GM19452 (cell line): Measurements from ENCODE around the gene PARP6.
"Not testable (repeated sequence)": the region's sequence is repeated elsewhere in the genome, so short reads cannot be mapped to it uniquely, and the experiment has no call there.

ENCODE experiments used
- ATAC-seq: cut with Tn5 transposase; IDR thresholded peaks from one replicate; pipeline ENCODE4 v1.9.1; 2021; ENCODE audit not compliant: unreplicated experiment

Gene PARP6

DNA sequence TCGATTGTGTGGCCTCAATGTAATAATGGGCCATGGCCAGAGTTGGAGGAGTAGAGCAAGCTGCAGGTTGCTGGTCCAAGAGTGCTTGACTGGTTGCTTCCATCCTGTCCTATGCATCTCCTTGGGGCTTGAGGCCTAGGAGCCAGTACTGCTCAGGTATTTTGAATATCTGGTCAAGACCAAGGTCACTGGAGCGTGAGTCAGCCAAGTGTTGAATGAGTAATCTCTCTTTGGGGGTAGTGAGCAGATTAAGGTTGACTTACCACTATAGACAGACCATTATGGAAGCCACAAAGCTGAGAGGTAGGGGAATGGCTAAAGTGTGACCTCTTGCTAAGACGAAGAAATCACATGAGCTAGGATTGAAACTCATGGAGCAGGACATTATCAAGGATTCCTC lies 9.4 kb upstream of the PARP6 start:
- no peak for ATAC-seq

DNA sequence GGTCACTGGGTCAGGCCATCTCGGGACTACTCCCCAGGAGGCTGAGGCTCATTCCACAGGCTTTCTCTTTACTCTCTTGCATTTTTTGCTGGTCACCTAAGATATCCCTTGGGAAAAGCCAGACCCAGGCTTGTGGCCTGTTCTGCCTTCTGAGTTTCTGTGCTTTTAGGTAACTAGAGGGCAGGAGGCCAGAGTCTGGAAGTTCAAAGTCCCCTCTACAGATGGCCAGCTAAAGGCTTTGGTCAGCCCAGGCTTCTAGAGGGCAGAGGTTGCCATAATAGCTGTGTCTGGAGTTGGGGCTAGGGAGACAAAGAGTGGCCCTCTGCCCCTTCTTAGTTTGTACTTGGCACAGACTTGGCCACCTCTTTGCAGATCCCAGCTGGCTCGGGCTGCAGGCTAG lies 8.4 kb upstream of the PARP6 start:
- no peak for ATAC-seq

DNA sequence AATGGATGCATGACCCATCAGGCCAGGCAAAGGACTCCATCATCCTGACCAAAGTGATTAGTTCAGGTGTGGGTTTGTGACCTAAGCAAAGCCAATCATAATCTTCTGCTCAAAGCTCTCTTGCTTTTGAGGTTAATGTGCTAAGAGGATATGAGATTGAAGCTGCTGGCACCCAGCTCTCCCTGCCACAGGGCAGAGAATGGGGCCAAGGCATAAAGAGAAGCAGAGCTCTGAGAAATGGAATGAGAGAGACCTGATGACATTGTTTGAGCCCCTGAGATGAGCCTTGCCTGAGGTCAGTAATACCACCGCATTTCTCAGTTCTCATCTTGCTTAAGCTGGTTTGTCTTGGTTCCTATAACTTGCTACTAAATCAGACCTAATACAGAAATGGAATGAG lies 6.4 kb upstream of the PARP6 start:
- ATAC-seq: no peak

DNA sequence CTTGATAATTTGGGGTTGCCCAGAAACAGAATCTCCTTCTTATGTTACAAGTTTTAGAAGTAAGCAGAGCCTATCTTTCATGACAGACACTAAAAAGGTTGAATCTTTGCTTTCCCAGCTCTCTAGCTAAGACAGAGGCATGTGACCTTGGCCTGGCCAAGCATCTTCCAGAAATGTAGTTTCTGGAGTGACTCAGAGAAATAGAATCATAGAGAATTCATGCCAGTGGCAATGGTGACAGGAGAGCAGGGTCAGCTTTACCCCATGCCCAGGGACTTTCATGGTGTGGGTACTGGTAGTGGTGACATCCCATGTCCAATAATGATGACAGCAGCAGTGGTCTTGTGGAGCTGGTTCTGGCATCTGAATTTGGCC lies 4.0 kb upstream of the PARP6 start:
- no peak for ATAC-seq

DNA sequence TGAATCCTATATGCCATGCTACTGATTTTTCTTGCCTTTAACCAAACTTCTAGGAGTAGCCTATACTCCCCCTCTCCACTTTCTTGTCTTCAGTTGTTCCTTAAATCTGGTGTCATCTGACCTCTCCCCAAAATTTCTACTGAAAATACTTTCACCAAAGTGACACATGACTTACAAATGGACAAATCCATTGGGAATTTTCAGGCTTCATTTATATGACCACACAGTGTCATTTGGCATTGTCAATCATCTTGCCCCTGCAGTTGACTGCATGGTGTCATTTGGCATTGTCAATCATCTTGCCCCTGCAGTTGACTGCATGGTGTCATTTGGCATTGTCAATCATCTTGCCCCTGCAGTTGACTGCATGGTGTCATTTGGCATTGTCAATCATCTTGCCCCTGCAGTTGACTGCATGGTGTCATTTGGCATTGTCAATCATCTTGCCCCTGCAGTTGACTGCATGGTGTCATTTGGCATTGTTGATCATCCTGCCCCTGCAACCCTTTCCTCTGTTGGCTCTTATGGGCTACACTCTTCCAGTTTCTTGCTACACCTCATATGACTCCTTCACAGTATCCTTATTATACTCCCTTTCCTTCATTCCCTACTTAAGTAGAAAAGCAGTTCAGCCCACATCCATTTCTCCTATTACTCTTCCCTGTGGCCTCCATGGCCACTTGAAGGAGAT lies 3.4 kb upstream of the PARP6 start:
- not testable (repeated sequence) for ATAC-seq

DNA sequence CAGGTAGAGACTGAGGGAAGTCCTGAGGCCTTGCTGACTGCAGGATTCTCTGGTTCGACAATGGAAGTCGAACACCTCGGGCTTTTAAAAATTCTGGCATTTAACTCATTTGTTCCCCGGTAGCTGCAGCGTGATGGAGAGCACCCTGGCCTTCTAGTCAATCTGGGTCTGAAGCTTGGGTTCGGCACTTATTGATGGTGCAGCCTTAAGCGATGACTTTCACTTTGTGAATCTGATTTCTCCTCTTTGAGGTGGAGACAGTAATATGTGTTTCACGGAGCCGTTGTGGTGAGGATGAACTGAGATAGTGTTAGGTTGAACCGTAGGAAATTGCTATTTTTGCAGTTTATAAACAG lies 621 bp upstream of the PARP6 start:
- ATAC-seq: no peak

GRCh38 chr15:72271895-72272212 lies 500 bp downstream of the PARP6 start:
- no peak for ATAC-seq

- ATAC-seq: no peak
Measured at GRCh38 chr15:72271221-72271620, 1.1 kb downstream of the PARP6 start.

- no peak for ATAC-seq
Measured at GRCh38 chr15:72269739-72270138, 2.6 kb downstream of the PARP6 start.

GRCh38 chr15:72265031-72265430 lies 7.3 kb downstream of the PARP6 start:
- no peak for ATAC-seq

- ATAC-seq: no peak
Measured at GRCh38 chr15:72252663-72253299, 19.6 kb downstream of the PARP6 start.

GRCh38 chr15:72249142-72249810 lies 23.1 kb downstream of the PARP6 start:
- no peak for ATAC-seq

DNA sequence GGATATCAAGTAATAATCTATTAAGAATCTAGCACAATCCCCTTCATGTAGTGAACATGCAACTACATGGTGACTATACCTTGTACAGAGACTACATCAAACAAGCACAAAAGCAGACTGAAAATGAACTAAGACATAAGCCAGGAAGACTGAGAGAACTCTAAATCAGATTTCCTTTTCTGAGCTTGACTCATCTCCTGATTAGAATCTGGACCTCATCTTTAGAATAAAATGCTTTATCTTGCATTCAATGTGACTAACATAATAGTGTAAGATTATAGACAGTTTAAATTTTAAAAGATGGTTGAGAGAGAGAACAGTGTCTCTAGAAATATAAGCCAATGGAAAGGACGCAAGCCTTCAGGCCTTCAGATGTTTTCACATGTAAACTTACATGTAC lies 23.8 kb downstream of the PARP6 start:
- ATAC-seq: no peak

- ATAC-seq: no peak
Measured at GRCh38 chr15:72242775-72243370, 29.5 kb downstream of the PARP6 start.

GRCh38 chr15:72239652-72240051 lies 32.7 kb downstream of the PARP6 start:
- no peak for ATAC-seq

DNA sequence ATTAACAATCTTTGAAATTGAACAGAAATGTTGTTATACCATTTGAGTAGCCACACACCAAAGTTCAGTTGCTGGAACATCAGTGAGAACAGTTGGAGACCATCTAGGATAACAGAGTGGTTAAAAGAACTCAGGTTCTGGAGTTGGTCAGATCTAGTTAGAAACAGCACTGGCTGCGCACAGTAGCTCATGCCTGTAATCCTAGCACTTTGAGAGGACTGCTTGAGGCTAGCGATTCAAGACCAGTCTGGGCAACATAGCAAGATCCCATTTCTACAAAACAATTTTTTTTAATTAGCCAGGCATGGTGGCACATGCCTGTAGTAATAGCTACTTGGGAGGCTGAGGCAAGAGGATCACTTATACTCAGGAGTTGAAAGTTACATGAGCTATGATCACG lies 33.8 kb downstream of the PARP6 start:
- ATAC-seq: no peak

GRCh38 chr15:72237853-72238224 lies 34.5 kb downstream of the PARP6 start:
- no peak for ATAC-seq

DNA sequence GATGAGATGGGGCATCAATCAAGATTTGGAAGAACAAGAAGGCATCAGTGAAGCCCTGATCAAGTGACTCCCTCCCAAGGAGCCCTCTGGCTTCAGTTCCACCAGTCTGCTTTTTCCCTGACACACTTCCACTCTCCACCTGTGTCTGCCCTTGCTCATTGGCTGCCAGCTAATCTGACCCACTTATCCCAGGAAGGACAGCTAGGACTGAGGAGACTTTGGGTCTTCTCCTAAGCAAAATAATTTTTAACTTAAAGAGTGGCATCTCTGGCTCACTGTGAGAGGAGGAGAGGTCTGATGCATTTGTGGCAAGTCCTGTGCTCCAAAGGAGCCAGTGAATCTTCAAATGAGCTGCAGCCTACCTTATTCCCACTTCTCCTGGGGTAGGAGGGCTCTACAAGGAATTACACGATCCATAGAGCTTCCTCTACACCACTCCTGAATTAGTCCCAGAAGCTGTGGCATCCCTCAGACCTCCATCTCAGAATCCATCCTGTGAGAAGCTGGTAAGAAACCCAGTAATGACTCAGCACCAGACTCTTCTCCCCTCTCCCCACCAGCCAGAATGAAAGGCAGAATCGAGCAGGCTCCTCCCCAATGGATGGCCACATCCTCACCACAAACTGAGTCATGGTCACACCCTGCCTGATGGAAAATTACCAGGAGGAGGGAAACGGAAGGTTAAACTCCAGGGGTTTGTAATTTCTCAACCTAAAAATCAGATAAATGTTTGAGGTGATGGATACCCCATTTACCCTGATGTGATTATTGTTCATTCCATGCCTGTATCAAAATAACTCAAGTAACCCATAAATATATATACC lies 35.1 kb downstream of the PARP6 start:
- ATAC-seq: peak; percentile 86

DNA sequence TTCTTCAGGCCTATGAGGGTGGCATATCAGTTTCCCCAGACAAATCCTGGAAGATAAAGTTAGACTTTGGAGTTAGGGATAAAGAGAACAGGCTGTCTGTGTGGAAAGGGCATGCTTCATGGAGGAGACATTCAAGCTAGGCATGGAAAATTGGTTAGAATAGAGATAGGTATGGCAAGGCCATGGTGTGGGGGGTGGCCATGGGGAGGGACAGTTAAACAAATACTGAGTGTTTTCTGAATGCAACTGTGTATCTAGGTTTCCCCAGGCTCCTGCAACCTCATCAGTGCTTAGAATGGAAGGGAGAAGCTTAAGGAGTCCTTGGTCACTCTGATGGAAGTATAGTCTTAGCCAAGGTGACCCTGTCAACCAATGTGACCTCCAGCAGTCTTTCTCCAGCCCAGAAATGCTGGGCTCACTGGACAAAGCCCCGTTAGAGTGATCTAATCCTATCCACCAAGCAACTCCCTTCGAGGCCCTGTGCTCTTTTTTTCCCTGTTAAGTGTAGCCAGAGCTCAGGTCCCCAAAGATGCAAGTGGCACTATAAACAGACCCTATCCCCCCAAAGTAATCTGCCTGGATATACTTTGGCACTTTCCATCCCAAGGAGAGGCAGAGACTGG lies 35.9 kb downstream of the PARP6 start:
- no peak for ATAC-seq

GRCh38 chr15:72235298-72235697 lies 37.1 kb downstream of the PARP6 start:
- no peak for ATAC-seq

GRCh38 chr15:72233769-72234168 lies 38.6 kb downstream of the PARP6 start:
- ATAC-seq: no peak
